Cortex of kidney (tissue), 1 donor: Measurements from ENCODE around the gene MAPKAPK3.
"Not testable (repeated sequence)": the region's sequence is repeated elsewhere in the genome, so short reads cannot be mapped to it uniquely, and the experiment has no call there.

Experiments
- DNase-seq: peaks from one replicate; lab custom pipeline; 2025; lab: John Stamatoyannopoulos, UW

MAPKAPK3 gene

GRCh38 chr3:50656417-50657195, 39.7 kb downstream of the MAPKAPK3 start:
- DNase-seq = no peak

GRCh38 chr3:50657407-50657806, 40.5 kb downstream of the MAPKAPK3 start:
- DNase-seq = no peak

- no peak for DNase-seq
Observed at GRCh38 chr3:50657816-50658215, 40.9 kb downstream of the MAPKAPK3 start.

GRCh38 chr3:50658416-50658815, 41.5 kb downstream of the MAPKAPK3 start:
- DNase-seq = no peak

GRCh38 chr3:50658831-50659230, 41.9 kb downstream of the MAPKAPK3 start:
- no peak for DNase-seq

GRCh38 chr3:50660386-50660785, 43.4 kb downstream of the MAPKAPK3 start:
- DNase-seq = no peak

GRCh38 chr3:50661321-50661837, 44.4 kb downstream of the MAPKAPK3 start:
- DNase-seq = no peak

GRCh38 chr3:50662408-50662807, 45.5 kb downstream of the MAPKAPK3 start:
- no peak for DNase-seq

GRCh38 chr3:50665081-50665840, 48.3 kb downstream of the MAPKAPK3 start:
- DNase-seq = no peak

GRCh38 chr3:50665841-50666115, 48.8 kb downstream of the MAPKAPK3 start:
- not testable (repeated sequence) for DNase-seq

- DNase-seq = no peak
Observed at GRCh38 chr3:50666837-50667236, 49.9 kb downstream of the MAPKAPK3 start.

GRCh38 chr3:50671331-50671730, 54.4 kb downstream of the MAPKAPK3 start:
- DNase-seq = no peak

GRCh38 chr3:50672656-50673055, 55.7 kb downstream of the MAPKAPK3 start:
- no peak for DNase-seq

GRCh38 chr3:50673931-50674330, 57.0 kb downstream of the MAPKAPK3 start:
- DNase-seq = no peak

- no peak for DNase-seq
Observed at GRCh38 chr3:50674349-50675178, 57.6 kb downstream of the MAPKAPK3 start, which contains the start of gene DOCK3. Gene DOCK3, plus strand, starts transcription at chr3:50674927. Its CDS starts 337 bp downstream, at chr3:50675264.

- no peak for DNase-seq
Observed at GRCh38 chr3:50675179-50676030, 58.5 kb downstream of the MAPKAPK3 start.

- no peak for DNase-seq
Observed at GRCh38 chr3:50676031-50676705, 59.2 kb downstream of the MAPKAPK3 start.

GRCh38 chr3:50687127-50687751, 70.3 kb downstream of the MAPKAPK3 start:
- no peak for DNase-seq

GRCh38 chr3:50687916-50688315, 71.0 kb downstream of the MAPKAPK3 start:
- DNase-seq = no peak

- DNase-seq = not testable (repeated sequence)
Observed at GRCh38 chr3:50688602-50689001, 71.7 kb downstream of the MAPKAPK3 start.
